Stimulated activated CD4-positive, alpha-beta T cell treated with anti-CD3 and anti-CD28 coated beads, Interleukin-15, amount 100 ng/mL, for 48 hours (primary cell): ENCODE measurements around the gene ALX4.

Experiments
- DNase-seq, 2 donors: peaks; one replicate each; pipeline ENCODE4 v3.0.0-alpha.2; 2020; ENCODE audit warnings: low read depth in 2 of 2

ALX4 gene

GRCh38 chr11:44267750-44268613 lies 42.0 kb downstream of the ALX4 start:
- DNase-seq = no peak

- DNase-seq = no peak
These were observed 42.8 kb downstream of the ALX4 start for GRCh38 chr11:44267006-44267749.

GRCh38 chr11:44266056-44266780 lies 43.7 kb downstream of the ALX4 start:
- no peak for DNase-seq

- no peak for DNase-seq
These were observed 45.2 kb downstream of the ALX4 start for GRCh38 chr11:44264761-44265160.

DNA sequence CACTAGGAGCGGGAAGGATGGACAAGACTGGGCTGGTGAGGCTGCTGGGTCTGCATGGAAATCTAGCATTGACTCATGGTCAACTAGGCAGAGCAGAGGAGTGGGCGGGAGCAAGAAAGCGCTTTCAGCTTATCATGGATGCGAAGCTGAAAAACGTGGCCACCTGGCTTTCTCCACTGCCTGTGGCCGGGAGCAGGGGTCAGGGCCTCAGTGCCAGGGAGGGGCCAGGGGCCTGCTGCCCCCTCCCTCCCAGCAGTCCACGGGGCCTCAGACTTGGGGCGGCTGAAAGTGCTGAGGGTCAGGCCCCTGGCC lies 45.5 kb downstream of the ALX4 start:
- DNase-seq = no peak

DNA sequence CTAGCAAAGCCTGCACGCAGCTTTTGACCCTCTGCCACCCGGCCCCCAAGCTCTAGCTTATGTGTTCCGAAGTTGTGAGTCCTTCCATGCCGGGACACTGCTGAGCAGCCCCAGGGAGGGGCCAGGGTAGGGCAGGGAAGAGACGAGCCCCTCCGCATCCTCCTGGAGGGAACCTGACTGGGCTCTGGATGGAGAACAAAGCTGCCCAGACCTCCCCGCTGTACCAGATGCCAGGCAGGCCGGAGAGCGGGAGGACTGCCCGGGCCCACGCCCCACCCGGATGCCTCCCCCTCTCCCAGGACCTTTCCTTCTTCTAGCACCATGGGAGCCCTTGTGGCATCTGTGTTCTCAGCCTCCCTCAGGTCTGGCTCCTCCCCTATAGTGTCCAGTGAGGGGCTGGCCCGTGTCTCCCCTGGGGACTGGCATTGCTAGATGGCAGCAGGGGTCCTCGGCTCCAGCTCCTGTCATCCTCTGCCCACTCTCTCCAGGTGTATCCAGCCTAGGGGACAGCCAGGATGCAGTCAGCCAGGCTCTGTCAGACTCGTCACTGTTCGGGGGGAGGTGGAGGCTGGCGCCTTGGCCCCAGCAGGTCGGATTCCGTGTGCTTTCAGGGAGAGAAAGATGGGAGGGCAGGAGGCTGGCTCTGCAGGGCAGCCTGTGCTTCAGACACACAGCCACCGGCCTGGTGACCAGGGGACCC lies 46.1 kb downstream of the ALX4 start:
- DNase-seq = no peak

DNA sequence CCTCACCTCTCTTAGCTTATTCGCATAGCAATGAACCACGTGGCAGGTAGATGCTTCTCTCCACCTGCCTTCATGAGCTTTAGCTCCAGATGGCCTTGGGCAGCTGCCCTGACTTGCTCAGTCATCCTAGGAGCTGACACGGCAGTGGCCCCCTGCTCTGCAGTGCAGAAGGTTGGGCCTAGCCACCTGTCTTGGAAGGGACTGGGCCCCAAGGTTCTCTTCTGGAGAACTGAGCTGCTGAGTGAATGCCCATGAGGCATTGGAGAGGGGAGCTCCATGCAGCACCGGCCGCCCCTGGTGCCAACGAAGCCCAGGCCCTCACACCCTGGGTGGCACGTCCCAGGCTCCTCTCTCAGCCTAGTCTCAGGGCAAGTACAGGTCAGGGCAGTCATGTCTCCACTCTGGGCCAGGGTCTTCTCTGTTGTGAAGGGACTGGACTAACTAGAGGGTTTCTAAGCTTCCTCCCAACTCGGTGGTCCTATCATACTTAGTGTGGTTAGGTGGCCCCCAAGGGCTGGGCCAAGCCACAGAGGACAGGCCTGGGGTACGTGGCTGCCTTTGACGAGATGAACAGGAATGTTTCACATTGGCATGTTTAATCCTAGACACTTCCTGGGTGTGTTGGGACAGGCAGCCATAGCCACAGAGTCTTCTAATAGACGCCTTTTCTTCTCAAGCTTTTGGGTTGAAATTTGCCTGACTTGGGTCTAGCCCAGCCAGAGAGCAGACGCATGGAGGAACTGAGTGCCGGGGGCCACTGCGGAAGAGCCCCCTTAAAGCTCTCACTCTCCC lies 47.9 kb downstream of the ALX4 start:
- DNase-seq = no peak

GRCh38 chr11:44260081-44260480 lies 49.9 kb downstream of the ALX4 start:
- no peak for DNase-seq

GRCh38 chr11:44258839-44259420 lies 51.0 kb downstream of the ALX4 start:
- DNase-seq = no peak

DNA sequence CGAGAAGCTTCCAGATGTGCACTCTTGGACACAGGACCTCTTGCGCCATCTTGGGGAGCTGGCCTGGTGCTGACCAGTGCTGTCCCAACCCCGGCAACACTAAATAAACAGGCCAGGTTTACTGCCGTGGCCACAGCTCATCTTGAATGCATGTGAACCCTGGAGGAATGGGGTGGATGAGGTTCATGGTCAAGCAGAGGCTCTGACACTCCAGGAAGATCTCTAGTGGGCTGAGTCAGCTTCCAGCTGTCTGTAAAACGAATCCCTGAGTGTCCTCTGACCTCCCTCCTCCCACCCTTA lies 51.8 kb downstream of the ALX4 start:
- no peak for DNase-seq

DNA sequence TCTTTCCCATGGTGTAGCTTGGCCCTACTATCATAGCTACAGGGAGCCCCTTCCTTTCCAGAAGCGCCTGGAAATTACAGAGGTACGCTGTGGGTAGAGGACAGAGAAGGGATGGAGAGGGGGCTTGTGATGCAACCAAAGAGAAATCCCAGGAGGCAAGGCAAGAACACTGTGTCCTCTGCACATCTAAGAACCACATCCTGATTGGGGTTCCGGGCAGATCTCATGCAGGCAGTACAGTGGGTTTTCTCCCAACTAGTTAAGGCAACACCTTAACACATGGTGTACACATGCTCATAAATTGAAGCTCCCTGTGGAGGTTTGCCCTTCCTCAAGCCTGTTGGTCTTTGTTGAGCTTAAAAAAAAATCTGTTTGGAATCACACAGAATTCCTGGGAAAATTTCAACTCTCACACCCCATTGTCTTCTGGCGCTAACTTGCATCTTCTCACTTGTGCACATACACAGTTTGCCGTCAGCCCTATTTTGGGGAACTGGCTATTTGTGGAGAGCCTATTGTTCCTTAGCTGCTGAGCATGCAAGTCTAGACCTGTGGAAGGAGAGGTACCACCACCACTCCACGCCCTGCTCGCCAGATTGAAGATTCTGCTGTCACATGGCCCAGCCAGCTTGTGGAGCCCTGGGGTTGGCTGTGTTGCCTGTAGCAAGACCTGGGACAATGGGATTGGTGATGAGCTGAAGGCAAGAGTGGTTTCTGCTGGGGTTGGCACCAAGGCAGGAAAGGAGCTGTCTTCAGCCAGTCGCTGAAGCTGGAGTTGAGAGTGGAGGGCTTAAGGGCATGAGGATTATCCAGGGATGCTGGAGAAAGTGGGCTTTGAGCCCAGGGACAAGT lies 52.4 kb downstream of the ALX4 start:
- DNase-seq = no peak

GRCh38 chr11:44256673-44257291 lies 53.2 kb downstream of the ALX4 start:
- no peak for DNase-seq

- DNase-seq = no peak
These were observed 54.4 kb downstream of the ALX4 start for GRCh38 chr11:44255406-44256071.

GRCh38 chr11:44252999-44253602 lies 56.8 kb downstream of the ALX4 start:
- DNase-seq = no peak

DNA sequence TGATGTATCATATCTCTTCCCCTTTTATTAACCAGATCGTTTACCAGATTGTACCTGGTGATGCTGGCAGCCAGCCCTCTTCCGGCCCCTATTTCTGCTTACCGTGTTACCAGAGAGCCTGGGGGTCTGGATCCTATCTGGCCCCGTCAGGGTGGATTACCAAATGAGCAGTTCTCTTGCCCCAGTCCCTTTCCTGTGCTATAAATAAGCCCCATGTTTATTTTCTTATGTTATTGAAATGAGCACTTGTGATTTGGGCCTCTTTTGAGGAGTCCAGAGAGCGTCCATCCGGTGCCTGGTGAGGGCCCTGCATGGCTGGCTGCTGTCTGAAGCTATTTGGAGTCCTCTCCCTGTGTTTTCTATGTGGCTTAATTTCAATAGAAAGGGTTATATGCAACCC lies 59.5 kb downstream of the ALX4 start:
- no peak for DNase-seq

GRCh38 chr11:44248109-44248508 lies 61.8 kb downstream of the ALX4 start:
- DNase-seq = no peak

GRCh38 chr11:44247508-44247907 lies 62.4 kb downstream of the ALX4 start:
- no peak for DNase-seq

- no peak for DNase-seq
These were observed 63.2 kb downstream of the ALX4 start for GRCh38 chr11:44246726-44247125.
